ENCODE data around the gene INTS11.

Gene INTS11

DNA sequence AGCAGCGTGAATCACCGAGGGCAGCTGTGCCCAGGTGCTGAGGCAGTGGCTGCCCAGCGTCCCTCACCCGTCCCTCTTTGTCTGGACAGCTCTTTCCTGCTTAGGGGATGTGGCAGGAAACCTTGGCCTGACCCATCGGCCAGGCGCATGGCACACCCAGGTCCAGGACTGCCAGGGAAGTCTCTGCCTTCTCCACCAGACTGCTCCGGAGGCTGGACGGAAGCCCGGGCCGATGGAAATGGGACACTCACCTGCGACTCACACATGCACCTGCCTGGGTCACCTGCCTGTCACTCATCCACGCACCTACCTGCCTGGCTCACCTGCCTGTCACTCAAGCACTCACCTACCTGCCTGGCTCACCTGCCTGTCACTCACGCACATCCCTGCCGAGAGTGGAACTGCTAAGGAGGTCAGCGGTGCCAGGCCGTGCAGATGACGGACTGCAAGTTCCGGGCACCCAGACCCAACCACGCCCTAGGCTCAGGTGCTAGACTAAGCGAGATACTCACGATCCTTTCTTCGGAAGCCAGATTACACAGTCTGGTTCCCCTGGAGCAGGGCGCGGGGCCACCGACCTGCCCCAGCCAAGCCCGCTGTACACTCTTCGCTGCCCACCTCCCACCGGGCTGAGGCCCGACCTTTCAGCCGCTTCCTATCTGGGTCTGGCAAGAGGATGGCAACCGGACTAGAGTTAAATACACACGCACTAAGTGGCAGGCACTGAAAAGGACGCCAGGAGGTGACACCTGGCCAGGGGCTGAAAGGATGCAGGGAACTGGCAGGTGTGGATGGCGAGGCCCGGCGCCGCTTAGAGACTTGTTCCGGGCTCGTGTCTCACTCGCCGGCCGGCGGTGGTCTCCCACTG, 51.9 kb downstream of the INTS11 start:
- in situ Hi-C loops (cut with MboI; ENCODE audit: low sequenced_read_pairs), result no loop called here

DNA sequence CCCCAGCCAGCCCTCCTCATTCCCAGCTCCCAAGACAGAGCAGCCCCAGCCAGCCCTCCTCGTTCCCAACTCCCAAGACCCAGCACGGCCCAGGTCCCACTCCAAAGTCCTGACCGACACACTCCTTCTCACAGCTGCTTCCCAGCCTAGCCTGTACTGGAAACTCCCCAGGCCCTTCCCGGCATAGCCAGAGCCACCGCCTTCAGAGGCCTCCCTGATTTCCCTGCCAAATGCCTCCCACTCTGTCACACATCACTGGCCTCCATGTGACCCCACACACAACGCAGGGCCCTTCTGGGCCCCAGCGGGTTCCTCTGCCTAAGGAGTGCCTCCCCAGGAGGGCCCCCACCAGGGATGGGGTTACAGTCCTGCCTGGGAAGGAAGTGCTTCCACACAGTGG, 53.6 kb downstream of the INTS11 start:
- in situ Hi-C loops (cut with MboI; ENCODE audit: low sequenced_read_pairs), result no loop called here

DNA sequence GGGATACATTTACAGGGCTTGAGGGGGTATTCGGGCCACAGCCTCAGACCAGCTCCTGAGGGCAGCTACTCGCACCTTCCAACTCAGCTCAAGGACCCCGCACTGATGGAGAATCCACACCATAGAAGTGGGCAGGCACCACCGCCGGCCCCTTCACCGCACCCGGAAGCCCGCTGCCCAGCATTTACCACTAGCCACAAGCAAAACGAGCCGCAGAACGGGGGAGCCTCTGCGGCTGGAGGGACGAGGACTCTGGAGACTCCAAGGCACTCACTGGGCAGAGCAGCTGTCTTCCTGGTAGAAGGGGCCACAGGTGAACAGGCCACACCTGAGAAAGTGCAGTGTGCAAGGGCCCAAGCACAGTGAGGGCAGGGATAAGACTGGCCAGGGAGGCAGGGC, 56.2 kb downstream of the INTS11 start:
- in situ Hi-C loops (cut with MboI; ENCODE audit: low sequenced_read_pairs), result no loop called here

DNA sequence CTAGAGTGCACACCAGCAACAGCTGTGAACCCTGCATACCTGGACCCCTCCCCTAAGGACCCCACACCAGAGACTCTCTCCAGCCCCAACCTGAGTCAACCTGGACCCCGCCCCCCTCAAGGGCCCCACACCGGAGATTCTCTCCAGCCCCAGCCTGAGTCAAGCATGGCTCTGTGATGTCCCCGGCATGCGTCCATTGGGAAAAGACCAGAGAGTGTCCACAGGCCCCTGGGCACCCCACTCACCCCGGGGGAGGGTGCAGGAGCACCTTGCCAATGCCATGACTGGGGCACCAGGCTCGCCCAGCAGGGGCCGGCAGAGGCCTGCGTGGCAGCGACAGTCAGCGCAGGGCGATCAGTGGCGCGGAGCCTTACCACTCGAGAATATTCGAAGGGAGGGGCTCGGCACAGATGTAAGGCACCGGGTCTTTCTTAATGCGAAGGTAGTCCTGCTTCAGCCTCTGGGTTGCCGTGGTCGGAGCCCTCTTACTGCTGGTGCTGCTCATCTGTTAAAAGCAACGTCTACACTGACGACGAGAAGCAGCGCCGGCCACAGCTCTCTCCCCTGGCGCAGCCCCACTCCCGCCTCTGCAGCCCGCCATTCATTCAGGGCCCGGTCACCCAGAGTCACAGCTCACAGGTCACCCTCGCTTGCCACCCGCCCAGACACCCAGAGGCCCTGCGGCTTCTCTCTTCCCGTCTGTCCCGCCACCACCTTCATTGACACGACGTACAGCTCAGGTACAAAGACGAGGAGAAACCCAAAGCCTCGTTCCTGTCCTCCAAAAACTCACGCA, 56.8 kb downstream of the INTS11 start:
- in situ Hi-C loops (cut with MboI; ENCODE audit: low sequenced_read_pairs), result no loop called here

DNA sequence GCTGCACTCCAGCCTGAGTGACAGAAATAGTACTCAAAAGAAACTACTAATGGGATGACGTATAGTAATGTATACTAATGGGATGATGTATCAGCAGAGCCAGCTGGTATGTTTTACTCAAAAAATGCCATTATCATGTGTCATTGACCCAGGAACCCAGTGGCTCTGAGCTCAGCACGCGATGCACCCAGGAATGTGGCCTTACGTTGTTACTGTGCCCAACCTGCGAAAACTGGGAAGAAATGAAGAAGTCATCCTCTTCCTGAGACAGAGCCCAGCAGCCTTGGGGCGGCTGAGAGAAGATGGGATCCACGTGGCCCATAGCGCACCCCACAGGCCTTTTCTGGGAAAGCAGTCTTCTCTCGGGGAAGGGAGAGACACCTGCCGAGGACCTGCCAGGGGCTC, 59.6 kb downstream of the INTS11 start:
- in situ Hi-C loops (cut with MboI; ENCODE audit: low sequenced_read_pairs), result no loop called here

DNA sequence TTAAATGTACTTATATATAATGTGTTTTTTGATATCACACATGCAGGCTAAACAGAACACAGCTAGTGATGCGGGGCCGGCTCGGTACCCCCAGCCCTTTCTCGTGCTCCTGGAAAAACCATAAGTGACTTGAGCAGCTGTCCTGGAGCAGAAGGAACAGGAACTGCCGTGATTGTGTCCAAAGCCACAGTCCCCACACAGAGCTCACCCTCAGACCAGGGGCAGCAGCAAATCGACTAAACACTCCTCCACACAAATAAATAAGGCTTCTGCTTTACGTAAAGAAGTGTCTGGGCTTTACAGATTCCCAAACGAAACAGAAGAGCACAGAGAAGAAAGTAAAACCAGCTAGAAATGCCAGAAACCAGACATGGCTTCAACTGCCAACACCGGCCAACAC, 60.4 kb downstream of the INTS11 start:
- in situ Hi-C loops (cut with MboI; ENCODE audit: low sequenced_read_pairs), result no loop called here

DNA sequence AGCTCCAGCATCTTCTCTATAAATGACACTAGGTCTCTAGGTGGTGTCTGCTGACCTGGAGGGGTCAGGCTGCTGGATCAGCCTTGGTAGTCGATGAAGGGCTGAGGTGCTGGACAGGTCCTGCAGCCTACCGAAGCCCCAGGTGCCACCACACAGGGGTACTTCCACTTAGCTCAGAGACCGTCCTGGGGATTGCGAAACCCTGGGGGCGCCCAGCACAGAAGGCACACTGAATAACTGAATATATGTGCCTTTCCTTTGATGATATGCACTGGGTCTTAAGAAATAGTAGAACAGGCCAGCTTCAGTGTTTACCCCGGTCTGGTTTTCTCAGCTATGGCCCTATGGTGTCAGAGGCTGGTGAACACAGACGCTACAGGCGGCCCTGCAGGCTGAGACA, 61.7 kb downstream of the INTS11 start:
- in situ Hi-C loops (cut with MboI; ENCODE audit: low sequenced_read_pairs), result no loop called here

DNA sequence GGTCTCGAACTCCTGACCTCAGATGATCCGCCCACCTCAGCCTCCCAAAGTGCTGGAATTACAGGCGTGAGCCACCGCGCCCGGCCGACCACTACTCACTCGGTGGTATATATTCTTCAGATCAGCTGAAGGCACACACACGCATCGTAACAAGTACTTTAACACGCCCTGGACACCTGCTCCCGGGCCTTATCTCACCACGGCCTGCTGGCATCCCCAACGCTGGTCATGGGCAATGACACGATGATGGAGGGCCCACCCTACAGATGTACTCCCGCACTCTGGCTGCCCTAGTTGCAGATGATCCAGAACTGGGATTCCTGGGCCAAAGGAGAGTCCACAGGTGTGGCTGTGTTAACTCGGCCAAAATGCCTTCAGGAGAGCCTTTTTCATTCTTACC, 62.4 kb downstream of the INTS11 start:
- in situ Hi-C loops (cut with MboI; ENCODE audit: low sequenced_read_pairs), result no loop called here

All from HL-60/S4 treated with retinoic acid at 250 ng/mL for 4 days and 3 days (cell line).